Measurements from ENCODE around the gene HSD17B12.

Gene HSD17B12

DNA sequence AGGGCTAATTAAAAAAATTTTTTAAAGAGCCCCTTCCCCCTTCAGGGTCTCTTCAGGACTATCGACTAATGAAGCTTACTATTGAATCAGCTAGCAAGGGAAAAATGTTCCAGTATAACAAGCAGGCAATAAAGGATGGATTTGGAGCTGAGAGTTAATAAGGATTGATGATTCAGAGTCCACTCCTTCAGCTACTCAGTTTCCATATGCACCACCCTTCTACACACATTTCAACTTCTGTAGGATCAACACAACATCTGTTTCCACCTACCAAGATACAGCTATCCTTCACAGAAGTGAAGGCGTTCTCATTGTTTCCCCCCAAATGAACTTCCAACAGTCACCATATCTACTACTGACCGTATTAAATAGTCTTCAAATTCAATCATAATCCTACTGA lies 193.5 kb downstream of the HSD17B12 start:
- POLR2A ChIA-PET: no interaction called here
- TF ChIP-seq CTCF (IDR thresholded peaks at IDR 0.05; ENCODE audit: control extremely low read depth, extremely low read depth, low read depth, missing control alignments): no peak
- DNase-seq (ENCODE audit: extremely low spot score): no peak
- CTCF ChIA-PET: interaction anchor here (1.3 to 3.4 kb wide), 4 partner anchors 15 to 73 kb away, joined by 3 to 17 read pairs (median 3); no protein-coding TSS in a partner anchor

- POLR2A ChIA-PET: no interaction called here
Measured at GRCh38 chr11:43874738-43875137, 194.2 kb downstream of the HSD17B12 start.

DNA sequence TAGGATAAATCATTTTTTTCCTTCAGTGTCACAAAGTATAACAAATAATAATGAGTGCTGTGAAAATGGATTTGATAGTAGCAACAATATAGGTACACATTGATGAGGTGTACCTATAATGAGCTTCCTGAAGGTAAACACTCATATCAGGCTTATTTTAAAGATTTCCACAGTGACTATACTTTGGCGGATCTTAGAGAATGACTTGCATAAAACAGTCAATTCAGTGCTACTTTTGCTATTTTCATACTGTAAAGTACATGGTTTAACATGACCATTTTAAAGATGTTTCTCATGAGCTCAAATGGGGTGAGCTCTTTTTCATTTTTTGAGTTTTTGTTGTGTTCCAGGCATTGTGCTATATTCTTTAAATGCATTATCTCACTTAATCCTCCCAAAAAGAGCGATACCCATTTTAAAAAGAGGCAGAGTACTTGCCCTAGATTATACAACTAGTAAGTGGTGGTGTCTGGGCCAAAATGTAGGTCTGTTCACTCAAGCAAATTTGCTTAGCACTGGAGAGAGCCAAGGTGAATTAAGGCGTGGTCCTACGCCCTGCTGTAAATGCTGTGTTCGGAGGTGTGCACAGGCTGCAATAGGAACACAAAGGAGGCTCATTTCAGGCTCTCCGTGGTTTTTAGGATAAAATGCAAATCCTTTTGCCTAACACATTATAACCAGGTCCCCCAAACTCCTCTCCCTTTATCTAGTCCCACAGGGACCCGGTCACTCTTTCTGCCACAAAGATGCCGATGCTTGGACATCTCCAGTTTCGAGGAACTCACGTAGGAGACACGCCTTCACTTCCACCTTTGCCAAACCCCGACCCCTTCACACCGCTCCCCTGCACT lies 199.5 kb downstream of the HSD17B12 start:
- no peak for DNase-seq (ENCODE audit: extremely low spot score)
- ChIA-PET CTCF (interaction anchor here (0.8 to 1.7 kb wide), 2 partner anchors 10 kb away, joined by 4 to 15 read pairs; no protein-coding TSS in a partner anchor), POLR2A (no interaction called here)
- no peak for TF ChIP-seq CTCF (IDR thresholded peaks at IDR 0.05; ENCODE audit: control extremely low read depth, extremely low read depth, low read depth, missing control alignments)

More at GRCh38 chr11:43874738-43875137, 194.2 kb downstream of the HSD17B12 start:
- CTCF ChIA-PET: interaction anchor here (3.4 kb wide), 1 partner anchor 15 kb away, joined by 17 read pairs; no protein-coding TSS in a partner anchor
- TF ChIP-seq CTCF (IDR thresholded peaks at IDR 0.05; ENCODE audit: control extremely low read depth, extremely low read depth, low read depth, missing control alignments): no peak
- DNase-seq (ENCODE audit: extremely low spot score): no peak

- ChIA-PET POLR2A (no interaction called here), CTCF (interaction anchor here (1.0 to 1.7 kb wide), 3 partner anchors 9 to 29 kb away, joined by 3 to 15 read pairs (median 5); no protein-coding TSS in a partner anchor)
- no peak for TF ChIP-seq CTCF (IDR thresholded peaks at IDR 0.05; ENCODE audit: control extremely low read depth, extremely low read depth, low read depth, missing control alignments)
- peak; percentile 88 for DNase-seq (ENCODE audit: extremely low spot score)
Measured at GRCh38 chr11:43880640-43881159, 200.2 kb downstream of the HSD17B12 start, which contains the start of gene ALKBH3. TSS of gene ALKBH3 (plus strand) at chr11:43880831. CDS start at chr11:43882653, 1,822 bp downstream.

DNA sequence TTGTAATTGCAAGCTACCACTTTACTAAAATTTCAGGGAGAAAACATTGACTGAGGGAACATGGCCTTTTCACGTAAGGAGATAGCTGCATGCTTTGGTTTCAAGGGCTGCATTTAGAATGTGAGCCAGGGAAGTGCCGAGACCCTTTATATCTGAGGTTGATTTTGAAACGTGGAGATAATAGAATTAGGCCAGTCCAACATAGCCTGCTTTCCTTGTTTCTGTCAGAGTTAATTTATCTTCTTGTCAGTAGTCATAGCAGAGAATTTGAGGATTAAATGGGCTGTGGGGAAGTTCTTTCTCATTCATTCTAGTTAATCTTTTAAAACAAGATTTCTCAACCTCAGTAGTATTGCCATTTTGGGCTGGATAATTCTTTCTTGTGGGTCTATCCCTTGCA lies 212.3 kb downstream of the HSD17B12 start:
- CTCF ChIA-PET: interaction anchor here (1.0 to 5.4 kb wide), 3 partner anchors 11 to 16 kb away, joined by 3 to 43 read pairs (median 5); partner anchors contain the start of gene ALKBH3
- no peak for DNase-seq (ENCODE audit: extremely low spot score)
- POLR2A ChIA-PET: no interaction called here
- no peak for TF ChIP-seq CTCF (IDR thresholded peaks at IDR 0.05; ENCODE audit: control extremely low read depth, extremely low read depth, low read depth, missing control alignments)

DNA sequence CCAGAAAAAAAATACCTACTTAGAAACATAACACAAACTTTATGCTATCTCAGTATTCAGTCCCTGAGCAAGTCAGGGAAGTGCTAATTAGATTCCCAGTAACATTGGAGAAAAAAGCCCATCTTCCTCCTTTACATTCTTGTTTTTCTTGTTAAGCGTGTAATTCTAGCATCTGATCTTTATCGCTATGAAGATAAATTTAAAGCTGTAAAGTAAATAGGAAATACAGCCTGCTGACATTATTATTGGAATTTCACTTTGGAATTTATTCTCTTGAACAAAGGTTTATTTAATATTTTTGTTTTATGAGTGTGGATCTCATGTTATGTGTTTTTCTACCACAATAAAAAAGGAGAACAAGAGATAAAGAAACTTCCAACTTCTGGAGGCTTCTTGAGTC lies 214.0 kb downstream of the HSD17B12 start:
- ChIA-PET POLR2A (no interaction called here), CTCF (interaction anchor here (3.1 kb wide), 1 partner anchor 15 kb away, joined by 11 read pairs; no protein-coding TSS in a partner anchor)
- no peak for DNase-seq (ENCODE audit: extremely low spot score)
- no peak for TF ChIP-seq CTCF (IDR thresholded peaks at IDR 0.05; ENCODE audit: control extremely low read depth, extremely low read depth, low read depth, missing control alignments)
